Calu3 (cell line): ENCODE measurements around the gene CBFB. TPM values are rescaled to one million over a fixed set of nuclear protein-coding genes. Genes with fewer than 3 reads are reported as not detected.

Source experiments
- BruUV-seq: library from RNA; stranded (reverse); fragments of 400-500 nt; replicated peaks from 2 replicates; lab custom pipeline; 2021; lab: Mats Ljungman, UMichigan
- CTCF ChIA-PET: fragments of 300-600 bp; sonication (Branson Sonifier 250); formaldehyde crosslinking; loops from one replicate; lab custom pipeline; 2022; ENCODE audit warnings: antibody characterized with exemption; lab: Charles Lee
- DNase-seq: peaks from one replicate; pipeline ENCODE4 v3.0.0; 2022
- H3K27ac Mint-ChIP-seq: one replicate; pipeline ENCODE4 v1.8.0; 2022; ENCODE audit warnings: mixed read lengths; ENCODE audit not compliant: unreplicated experiment
- H3K27me3 Mint-ChIP-seq: one replicate; pipeline ENCODE4 v1.8.0; 2022; ENCODE audit warnings: mixed read lengths; ENCODE audit not compliant: unreplicated experiment
- H3K36me3 Mint-ChIP-seq: one replicate; pipeline ENCODE4 v1.8.0; 2022; ENCODE audit warnings: mild to moderate bottlenecking, moderate library complexity, mixed read lengths; ENCODE audit not compliant: insufficient read depth, unreplicated experiment
- H3K4me1 Mint-ChIP-seq: one replicate; pipeline ENCODE4 v1.8.0; 2022; ENCODE audit warnings: mild to moderate bottlenecking, low read depth, mixed read lengths; ENCODE audit not compliant: unreplicated experiment
- H3K4me3 Mint-ChIP-seq: one replicate; pipeline ENCODE4 v1.8.0; 2022; ENCODE audit warnings: mild to moderate bottlenecking, low read depth, moderate library complexity, mixed read lengths; ENCODE audit not compliant: unreplicated experiment
- H3K9me3 Mint-ChIP-seq: one replicate; pipeline ENCODE4 v1.8.0; 2022; ENCODE audit warnings: low read depth, mixed read lengths; ENCODE audit not compliant: unreplicated experiment
- CTCF ChIP-seq: fragments of 200-600 bp; IDR thresholded peaks from one replicate; pipeline ENCODE4 v1.8.0; 2022; ENCODE audit warnings: antibody characterized with exemption; ENCODE audit not compliant: unreplicated experiment
- intact Hi-C: fragments of 100-400 bp; cut with micrococcal nuclease; formaldehyde crosslinking; loops from one replicate; pipeline ENCODE4 v1.10.0; 2022; ENCODE audit not compliant: unreplicated experiment
- total RNA-seq: library from RNA; stranded (reverse); gene quantifications from 2 replicates; pipeline ENCODE4 v1.2.3, GENCODE V29; 2022

Gene CBFB
- total RNA-seq, 1 experiment from 2014 or later = 116 TPM

GRCh38 chr16:67009158-67009557, 19.8 kb upstream of the CBFB start:
- intact Hi-C loops = no loop called here
- Mint-ChIP-seq H3K9me3 (no peaks in the 10 kb centered on the region), H3K36me3 (no peaks in the 10 kb centered on the region), H3K4me1 (no peaks in the 10 kb centered on the region), H3K27ac (no peak overlapping the region), H3K4me3 (no peak overlapping the region), H3K27me3 (peaks cover 86% of the 10 kb centered on the region)
- no TSS peak for BruUV-seq
- TF ChIP-seq CTCF = no peak
- CTCF ChIA-PET = no interaction called here
- DNase-seq = no peak

GRCh38 chr16:67011274-67011673, 17.7 kb upstream of the CBFB start:
- CTCF ChIA-PET = interaction anchor here (0.6 kb wide), 1 partner anchor 328 kb away, joined by 3 read pairs; no protein-coding TSS in a partner anchor
- H3K27me3 Mint-ChIP-seq = peaks cover 86% of the 10 kb centered on the region
- TF ChIP-seq CTCF = no peak
- no peak overlapping the region for H3K4me3 Mint-ChIP-seq
- H3K36me3 Mint-ChIP-seq = peaks cover 5% of the 10 kb centered on the region
- peaks cover 9% of the 10 kb centered on the region for H3K4me1 Mint-ChIP-seq
- no TSS peak for BruUV-seq
- H3K9me3 Mint-ChIP-seq = no peaks in the 10 kb centered on the region
- no peak for DNase-seq
- no peak overlapping the region for H3K27ac Mint-ChIP-seq
- intact Hi-C loops = loop anchor here (10.0 kb wide), 1 partner anchor 144 kb away; the partner anchor contains the start of genes B3GNT9, FBXL8 and TRADD

- DNase-seq = no peak
- Mint-ChIP-seq H3K4me1 (peaks cover 9% of the 10 kb centered on the region), H3K36me3 (peaks cover 5% of the 10 kb centered on the region), H3K27me3 (peaks cover 65% of the 10 kb centered on the region), H3K27ac (no peak overlapping the region), H3K9me3 (no peaks in the 10 kb centered on the region), H3K4me3 (peak overlapping the region; percentile 63)
- no TSS peak for BruUV-seq
- CTCF ChIA-PET = interaction anchor here (0.6 to 1.3 kb wide), 6 partner anchors 9 to 142 kb away, joined by 3 to 5 read pairs (median 3); no protein-coding TSS in a partner anchor
- no peak for TF ChIP-seq CTCF
- intact Hi-C loops = loop anchor here (10.0 kb wide), 1 partner anchor 141 kb away; the partner anchor contains the start of genes B3GNT9, FBXL8 and TRADD
Observed at GRCh38 chr16:67013233-67013822, 15.6 kb upstream of the CBFB start.

- H3K9me3 Mint-ChIP-seq = no peaks in the 10 kb centered on the region
- H3K36me3 Mint-ChIP-seq = peaks cover 5% of the 10 kb centered on the region
- intact Hi-C loops = loop anchor here (10.0 kb wide), 1 partner anchor 141 kb away; the partner anchor contains the start of genes B3GNT9, FBXL8 and TRADD
- no peak overlapping the region for H3K27ac Mint-ChIP-seq
- peaks cover 58% of the 10 kb centered on the region for H3K27me3 Mint-ChIP-seq
- BruUV-seq = no TSS peak
- peak; percentile 21 for TF ChIP-seq CTCF
- peak; percentile 72 for DNase-seq
- H3K4me1 Mint-ChIP-seq = peaks cover 9% of the 10 kb centered on the region
- peak overlapping the region; percentile 63 for H3K4me3 Mint-ChIP-seq
- CTCF ChIA-PET = interaction anchor here (0.6 to 1.3 kb wide), 6 partner anchors 8 to 141 kb away, joined by 3 to 5 read pairs (median 3); no protein-coding TSS in a partner anchor
Observed at GRCh38 chr16:67013823-67014633, 14.9 kb upstream of the CBFB start.
